ENCODE results near the gene MBLAC1.
"Not testable (repeated sequence)": the region's sequence is repeated elsewhere in the genome, so short reads cannot be mapped to it uniquely, and the experiment has no call there.

The MBLAC1 gene

DNA sequence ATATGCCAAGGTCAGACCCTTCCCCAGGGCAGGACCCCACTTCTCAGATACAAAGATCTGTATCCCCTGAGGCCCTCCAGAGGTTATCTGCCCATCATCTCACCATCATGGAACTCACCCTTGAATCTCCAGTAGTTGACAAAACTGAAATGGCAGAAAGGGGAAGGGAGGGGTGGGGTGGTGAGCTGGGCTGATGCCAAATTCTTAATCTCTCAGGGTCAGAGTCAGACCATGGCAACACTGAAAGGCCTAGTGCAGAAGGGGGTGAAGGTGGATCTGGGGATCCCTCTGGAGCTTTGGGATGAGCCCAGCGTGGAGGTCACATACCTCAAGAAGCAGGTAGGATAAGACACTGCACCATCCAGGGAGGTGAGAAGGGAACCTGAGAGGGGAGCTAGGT lies 4.2 kb upstream of the MBLAC1 start:
- no peak for DNase-seq (ENCODE audit: low spot score)

DNA sequence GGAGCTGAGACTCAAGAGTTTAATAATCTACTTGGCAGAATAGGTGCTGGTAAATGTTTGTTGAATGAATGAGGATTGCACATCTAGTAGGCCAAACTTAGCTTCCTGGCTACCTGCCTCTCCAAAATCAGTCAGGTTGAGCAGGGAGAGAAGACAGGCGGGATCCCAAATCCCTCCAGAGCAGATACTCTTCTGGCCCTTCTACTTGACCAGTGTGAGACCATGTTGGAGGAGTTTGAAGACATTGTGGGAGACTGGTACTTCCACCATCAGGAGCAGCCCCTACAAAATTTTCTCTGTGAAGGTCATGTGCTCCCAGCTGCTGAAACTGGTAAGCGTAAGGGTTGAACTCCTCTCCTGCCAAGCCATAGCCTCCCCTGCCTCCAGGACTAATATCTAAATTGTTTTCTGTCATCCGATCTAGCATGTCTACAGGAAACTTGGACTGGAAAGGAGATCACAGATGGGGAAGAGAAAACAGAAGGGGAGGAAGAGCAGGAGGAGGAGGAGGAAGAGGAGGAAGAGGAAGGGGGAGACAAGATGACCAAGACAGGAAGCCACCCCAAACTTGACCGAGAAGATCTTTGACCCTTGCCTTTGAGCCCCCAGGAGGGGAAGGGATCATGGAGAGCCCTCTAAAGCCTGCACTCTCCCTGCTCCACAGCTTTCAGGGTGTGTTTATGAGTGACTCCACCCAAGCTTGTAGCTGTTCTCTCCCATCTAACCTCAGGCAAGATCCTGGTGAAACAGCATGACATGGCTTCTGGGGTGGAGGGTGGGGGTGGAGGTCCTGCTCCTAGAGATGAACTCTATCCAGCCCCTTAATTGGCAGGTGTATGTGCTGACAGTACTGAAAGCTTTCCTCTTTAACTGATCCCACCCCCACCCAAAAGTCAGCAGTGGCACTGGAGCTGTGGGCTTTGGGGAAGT lies 2.2 kb upstream of the MBLAC1 start:
- DNase-seq (ENCODE audit: low spot score), result no peak

DNA sequence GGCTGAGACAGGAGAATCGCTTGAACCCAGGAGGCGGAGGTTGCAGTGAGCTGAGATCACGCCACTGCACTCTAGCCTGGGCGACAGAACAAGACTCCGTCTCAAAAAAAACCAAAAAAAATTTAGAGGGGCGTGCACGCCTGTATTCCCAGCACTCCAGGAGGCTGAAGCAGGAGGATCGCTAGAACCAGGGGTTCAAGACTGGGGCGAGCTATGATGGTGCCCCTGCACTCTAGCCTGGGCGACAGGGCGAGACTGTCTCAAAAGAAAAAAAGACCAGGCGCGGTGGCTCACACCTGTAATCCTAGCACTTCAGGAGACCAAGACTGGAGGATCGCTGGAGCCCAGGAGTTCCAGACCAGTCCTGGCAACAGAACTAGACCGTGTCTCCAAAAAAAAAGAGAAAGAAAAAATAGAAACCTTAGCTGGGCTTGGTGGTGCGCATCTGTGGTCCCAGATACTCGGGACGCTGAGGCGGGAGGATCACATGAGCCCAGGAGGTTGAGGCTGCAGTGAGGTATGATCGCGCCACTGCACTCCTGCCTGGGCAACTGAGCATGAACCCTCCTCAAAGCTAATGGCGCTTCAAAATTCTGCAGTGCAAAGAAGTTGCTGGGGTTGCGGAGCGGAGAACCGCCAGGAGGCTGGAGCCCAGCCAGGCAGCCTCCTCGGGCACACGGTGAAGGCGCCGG lies 382 bp upstream of the MBLAC1 start:
- no peak for DNase-seq (ENCODE audit: low spot score)

DNA sequence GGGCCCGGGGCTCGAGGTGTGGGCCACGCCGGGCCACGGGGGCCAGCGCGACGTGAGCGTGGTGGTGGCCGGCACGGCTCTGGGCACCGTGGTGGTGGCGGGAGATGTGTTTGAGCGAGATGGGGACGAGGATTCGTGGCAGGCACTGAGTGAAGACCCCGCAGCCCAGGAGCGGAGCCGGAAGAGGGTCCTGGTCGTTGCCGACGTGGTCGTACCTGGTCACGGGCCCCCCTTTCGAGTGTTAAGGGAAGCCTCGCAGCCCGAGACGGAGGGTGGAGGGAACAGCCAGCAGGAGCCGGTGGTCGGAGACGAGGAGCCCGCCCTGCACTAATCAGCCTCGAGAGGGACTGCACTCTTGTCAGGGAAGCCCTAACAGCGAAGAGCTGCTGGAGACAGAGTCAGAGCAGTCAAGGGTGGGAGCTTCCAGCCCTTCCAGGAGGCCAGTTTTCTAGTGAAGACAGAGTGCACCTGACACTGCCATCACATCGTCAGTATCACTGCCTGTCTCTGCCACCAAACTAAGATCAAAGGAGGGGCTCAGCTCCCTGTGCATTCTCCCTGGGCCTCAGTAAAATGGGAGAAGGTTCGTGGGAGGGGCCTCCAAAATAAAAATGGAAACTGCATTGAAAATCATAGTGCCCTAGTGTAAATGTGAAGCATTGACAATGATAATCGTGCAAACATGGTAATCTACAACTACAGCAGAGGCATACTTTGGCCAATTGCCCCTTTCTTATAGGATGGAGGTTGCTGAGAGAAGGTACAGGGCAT lies 1.3 kb downstream of the MBLAC1 start:
- DNase-seq (ENCODE audit: low spot score), result peak; percentile 19

DNA sequence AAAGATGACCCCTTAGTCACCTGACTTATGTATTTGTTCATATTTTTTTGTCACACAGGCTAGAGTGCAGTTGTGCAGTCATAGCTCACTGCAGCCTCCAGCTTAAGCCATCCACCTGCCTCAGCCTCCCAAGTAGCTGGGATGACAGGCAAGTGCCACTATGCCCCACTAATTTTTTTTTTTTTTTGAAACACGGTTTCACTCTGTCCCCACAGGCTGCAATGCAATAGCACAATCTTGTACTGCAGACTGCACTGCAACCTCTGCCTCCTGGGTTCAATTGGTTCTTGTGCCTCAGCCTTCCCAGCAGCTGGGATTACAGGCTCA lies 1.8 kb downstream of the MBLAC1 start:
- DNase-seq (ENCODE audit: low spot score), result no peak

DNA sequence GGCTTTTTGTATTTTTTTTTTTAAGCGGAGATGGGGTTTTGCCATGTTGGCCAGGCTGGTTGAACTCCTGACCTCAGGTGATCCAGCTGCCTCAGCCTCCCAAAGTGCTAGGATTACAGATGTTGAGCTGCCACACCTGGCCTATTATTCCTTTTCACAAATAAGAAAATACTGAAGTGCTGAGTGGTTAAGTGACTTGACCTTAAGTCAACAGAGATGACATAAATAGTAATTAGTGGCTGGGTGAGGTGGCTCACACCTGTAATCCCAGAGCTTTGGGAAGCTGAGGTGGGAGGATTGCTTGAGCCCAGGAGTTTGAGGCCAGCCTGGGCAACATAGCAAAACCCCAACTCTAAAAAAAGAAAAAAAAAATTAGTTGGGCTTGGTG lies 3.4 kb downstream of the MBLAC1 start:
- peak; percentile 38 for DNase-seq (ENCODE audit: low spot score)

DNA sequence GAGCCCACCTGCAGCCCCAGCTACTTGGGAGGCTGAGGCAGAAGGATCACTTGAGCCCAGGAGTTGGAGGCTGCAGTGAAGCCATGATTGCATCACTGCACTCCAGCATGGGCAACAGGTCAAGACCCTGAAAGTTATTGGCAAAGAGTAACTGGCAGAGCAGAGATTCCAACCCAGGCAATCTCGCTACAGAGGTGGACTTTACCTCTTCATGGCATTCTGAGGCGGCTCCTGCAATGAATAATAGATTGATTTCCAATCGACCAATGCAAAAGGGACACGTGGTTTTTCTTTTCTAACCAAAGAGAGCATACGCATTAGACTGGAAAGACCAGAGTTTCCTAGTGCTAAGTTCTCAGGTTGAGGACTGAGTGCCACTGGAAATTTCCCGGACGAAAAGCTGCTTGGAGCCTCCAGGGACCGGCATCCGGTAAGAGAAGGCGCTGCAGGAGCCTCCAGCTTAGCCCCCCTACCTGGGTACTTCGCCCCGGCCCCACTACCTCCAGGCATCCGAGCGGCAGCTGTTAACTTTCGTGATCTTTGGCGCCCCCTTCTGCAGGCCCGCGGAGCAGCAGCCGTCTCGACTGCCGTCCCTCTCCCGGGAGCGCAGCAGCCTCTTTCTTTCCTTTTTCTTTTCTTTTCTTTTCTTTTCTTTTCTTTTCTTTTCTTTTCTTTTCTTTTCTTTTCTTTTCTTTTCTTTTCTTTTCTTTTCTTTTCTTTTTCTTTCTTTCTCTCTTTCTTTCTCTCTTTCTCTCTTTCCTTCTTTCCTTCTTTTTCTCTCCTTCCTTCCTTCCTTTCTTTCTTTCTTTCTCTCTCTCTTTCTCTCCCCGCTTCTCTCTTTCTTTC lies 4.1 kb downstream of the MBLAC1 start:
- peak; percentile 52 for DNase-seq (ENCODE audit: low spot score)

DNA sequence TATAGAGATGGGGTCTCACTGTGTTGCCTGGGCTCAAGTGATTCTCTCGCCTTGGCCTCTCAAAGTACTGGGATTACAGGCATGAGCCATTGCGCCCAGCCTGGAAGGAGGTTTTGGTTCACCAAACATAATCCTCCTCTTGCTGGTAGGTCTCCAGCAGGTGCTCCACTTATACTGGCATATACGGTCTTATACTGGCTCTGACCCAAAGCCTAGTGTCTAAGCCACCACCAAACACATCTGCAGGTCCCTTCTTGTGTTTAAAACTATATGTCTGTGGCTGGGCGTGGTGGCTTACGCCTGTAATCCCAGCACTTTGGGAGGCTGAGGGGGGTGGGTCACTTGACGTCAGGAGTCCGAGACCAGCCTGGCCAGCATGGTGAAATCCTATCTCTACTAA lies 5.4 kb downstream of the MBLAC1 start:
- DNase-seq (ENCODE audit: low spot score), result no peak

DNA sequence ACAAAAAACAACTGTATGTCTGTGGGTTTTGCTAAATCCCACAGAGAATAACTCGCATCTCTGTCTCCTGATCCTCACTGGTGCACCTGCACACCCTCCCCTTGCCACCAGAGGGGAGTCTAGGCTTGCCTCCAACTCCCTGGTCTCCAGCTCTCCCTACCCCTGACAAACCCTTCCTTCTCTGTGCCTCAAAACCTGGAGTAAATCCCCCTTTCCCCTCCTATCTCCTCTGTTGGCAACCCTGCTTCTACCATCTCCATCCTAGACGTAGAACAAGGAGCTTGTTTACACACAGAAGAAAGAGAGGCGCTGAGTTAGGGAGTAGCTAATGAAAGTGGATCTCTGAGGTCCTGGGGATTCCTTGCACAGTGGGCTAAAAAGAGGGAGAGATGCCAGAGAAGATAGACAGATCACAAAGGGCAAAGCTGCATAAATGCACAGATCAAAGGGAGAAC lies 6.0 kb downstream of the MBLAC1 start:
- DNase-seq (ENCODE audit: low spot score), result peak; percentile 70

DNA sequence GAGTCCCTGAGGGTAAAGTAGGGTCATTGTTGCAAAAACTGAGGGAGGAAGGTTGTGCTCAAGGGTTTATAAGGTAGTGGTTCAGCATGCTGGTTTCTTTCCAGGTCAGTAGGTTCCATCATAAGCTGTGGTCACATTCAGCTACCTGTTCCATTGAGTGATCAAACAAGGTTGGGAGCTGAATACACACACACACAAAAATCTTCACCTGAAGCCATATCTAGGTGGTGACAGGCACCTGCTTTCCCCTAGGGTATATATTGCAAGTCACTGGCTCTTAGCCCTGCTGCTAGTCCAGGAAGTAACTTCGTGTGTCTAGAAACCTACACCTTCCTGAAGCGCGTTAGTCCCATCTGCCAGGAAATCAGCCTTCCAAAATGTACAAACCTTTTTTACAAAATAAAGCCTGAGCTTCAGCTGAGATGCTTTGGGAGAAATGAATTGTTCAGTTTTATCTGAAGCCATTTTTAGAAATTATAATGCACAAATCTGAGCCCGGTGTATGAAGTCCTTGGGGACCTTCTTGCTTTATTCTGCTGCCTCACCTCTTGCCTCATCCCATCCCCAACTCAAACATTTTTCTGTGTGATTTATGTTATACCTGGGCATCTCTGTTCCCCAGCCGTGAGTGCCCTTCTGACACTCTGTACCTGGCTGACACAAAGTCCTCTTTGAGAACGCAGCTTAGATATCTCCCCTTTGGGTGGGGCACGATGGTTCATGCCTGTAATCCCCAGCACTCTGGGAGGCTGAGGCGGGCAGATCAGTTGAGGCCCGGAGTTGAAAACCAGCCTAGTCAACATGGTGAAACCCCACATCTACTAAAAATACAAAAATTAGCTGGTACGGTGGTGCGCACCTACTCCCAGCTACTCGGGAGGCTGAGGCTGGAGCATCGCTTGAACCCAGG lies 11.3 kb downstream of the MBLAC1 start:
- DNase-seq (ENCODE audit: low spot score), result peak; percentile 85

DNA sequence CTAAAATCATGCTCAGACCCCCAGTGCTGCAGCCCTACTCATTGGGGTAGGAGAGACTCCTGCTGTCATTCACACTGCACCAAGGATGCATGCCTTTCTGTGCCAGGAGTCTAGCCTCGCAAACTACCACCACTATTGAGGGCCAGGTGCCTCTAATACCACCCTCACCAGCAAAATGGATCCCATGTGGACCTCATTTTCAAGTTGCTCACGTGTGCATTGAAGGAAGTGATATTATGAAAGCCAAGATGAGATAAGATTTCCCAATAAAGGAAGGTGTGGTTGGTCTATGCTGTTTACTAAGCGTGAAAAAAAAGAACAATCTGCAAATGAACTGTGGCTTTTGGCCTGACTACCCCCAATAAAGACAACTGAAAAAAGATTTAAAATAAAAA lies 14.8 kb downstream of the MBLAC1 start:
- DNase-seq (ENCODE audit: low spot score), result no peak

DNA sequence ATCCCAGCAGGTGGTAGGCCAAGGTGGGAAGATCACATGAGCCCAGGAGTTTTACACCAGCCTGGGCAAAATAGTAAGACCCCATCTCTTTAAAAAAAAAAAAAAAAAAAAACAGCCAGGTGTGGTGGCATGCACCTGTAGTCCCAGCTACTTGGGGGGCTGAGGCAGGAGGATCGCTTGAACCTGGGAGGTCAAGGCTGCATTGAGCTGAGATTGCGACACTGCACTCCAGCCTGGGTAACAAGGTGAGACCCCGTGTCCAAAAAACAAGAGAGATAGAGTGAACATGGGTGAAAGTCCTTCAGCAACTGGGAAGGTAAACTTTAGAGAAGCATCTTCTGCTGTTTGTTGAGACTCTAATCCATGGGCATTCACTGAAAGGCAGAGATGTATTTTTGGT lies 15.7 kb downstream of the MBLAC1 start:
- no peak for DNase-seq (ENCODE audit: low spot score)

DNA sequence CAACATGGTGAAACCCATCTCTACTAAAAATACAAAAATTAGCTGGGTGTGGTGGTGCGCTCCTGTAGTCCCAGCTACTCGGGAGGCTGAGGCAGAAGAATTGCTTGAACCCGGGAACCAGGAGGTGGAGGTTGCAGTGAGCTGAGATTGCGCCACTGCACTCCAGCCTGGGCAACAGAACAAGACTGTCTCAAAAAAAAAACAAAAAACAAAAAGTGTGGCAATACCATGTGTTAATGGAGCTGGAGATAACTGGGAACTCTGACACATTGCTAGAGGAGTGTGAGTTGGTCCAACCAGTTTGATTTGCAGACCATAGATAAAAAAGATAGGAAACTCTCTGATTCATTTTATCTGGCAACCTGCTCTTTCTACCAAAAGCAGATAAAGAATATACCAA lies 19.6 kb downstream of the MBLAC1 start:
- not testable (repeated sequence) for DNase-seq (ENCODE audit: low spot score)

DNA sequence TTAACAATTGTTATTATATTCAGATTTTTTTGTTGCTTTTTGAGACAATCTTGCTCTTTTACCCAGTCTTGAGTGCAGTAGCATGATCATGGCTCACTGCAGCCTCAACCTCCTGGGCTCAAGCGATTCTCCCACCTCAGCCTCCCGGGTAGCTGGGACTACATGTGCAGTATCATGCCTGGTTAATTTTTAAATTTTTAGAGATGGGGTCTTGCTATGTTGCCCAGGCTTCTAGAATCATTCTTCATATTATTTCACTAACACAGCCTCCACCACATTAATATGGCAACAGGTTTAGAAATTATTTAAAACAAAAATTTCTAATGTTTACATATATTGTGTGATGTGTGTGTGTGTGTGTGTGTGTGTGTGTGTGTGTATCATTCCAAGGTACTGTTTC lies 20.5 kb downstream of the MBLAC1 start:
- no peak for DNase-seq (ENCODE audit: low spot score)

DNA sequence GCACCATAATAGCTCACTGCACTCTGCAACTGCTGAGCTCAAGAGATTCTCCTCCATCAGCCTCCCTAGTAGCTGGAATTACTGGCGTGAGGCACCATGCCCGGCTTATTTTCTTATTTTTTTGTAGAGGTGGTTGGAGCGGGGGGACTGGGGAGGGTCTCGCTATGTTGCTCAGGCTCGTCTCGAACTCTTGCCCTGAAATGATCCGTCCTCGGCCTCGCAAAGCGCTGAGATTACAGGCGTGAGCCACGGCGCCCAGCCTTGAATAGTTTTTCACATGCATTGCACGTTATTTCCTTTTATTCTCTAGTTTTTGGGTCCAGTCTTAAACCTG lies 21.4 kb downstream of the MBLAC1 start:
- no peak for DNase-seq (ENCODE audit: low spot score)

DNA sequence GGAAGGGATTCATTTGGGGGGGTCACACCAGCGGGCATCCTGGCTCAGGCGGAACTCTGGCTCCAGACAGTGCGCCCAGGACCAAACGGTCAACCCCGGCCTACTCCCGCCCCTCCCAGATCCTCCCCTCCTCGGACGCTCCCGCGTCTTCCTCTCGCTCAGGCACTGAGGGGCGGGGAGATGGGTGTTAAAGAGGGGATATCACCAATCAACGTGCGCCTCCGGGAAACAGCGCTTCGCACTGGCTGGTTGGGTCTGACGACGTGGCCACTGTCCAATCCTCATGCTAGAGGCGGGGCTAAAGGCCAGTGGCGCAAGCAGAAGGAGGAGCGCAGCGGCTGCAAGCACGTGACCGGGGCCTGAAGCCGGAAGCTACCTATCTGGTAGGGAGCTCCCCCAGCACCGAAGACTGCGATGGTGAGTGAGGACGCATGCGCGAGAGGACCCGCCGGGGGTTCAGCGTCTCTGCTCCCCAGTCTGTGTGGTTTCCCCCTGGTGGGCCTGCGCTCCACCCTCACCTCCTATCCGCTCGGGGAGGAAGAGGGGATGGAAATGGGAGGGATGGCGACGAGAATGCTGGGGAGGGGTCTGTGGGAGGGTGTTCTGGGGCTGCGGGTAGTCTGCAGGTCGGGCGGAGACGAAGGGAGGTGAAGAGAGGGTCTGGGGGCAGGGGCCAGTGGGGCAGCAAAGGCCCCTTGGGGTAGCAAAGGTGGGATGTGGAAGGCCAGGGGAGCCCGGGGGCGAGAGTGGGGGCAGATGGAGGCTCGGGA lies 22.0 kb downstream of the MBLAC1 start, which contains the start of gene LAMTOR4:
Gene LAMTOR4, plus strand, starts transcription at position 360 of the 770 bp plus-strand sequence. Its CDS starts 55 bp downstream, at position 415.
- DNase-seq (ENCODE audit: low spot score), result peak; percentile 100

DNA sequence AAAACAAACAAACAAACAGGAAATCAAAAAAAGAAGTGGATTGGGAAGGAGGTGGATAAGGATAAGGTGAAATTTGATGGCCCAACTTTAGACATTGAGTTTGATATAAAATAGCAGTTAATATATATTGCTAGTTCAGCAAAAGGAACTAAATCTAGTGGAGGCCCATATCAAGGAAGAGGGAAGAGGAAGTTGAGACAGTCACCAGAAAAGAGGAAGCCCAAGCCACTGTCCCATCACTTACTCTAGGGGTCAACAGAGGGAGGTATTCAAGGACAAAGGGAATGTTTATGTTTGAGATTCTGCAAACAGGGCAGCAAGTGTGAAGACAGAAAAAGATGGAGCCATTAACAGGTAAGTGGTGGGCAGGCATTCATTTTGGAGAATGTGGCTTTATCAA lies 25.6 kb downstream of the MBLAC1 start:
- no peak for DNase-seq (ENCODE audit: low spot score)

DNA sequence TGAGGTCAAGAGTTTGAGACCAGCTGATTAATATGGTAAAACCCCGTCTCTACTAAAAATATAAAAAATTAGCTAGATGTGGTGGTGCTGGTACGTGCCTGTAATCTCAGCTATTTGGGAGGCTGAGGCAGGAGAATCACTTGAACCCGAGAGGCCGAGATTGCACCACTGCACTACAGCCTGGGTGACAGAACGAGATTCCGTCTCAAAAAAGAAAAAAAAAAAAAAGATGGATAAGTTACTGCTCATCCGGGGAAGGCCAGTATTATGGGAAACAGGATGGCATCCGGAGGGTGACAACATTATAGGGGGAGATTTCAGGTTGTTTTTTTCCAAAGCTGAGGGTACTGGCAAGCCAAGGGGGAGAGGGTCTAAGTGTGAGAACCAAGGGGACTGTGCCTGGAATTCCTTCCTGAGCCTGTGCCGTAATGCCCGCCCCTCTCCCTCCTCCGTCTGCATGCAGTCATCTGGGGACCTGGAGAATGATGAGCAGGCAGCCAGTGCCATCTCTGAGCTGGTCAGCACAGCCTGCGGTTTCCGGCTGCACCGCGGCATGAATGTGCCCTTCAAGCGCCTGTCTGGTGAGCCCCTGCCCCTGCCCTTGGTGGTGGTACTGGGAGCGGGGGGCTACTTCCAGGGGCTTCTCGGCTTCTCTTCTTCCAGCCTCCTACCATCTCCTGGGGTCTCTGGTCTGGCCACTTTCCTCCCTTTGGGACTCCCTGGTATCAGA lies 26.3 kb downstream of the MBLAC1 start:
- no peak for DNase-seq (ENCODE audit: low spot score)
